ENCODE data around the gene NDE1. TPM values are rescaled to one million over a fixed set of nuclear protein-coding genes. Genes with fewer than 3 reads are reported as not detected.

NDE1 gene
- total and polyA plus RNA-seq, 2 donors (not counting 3 experiments of a cell fraction or from before 2014, with no cell fraction given), result 28.0 to 90.2 TPM

DNA sequence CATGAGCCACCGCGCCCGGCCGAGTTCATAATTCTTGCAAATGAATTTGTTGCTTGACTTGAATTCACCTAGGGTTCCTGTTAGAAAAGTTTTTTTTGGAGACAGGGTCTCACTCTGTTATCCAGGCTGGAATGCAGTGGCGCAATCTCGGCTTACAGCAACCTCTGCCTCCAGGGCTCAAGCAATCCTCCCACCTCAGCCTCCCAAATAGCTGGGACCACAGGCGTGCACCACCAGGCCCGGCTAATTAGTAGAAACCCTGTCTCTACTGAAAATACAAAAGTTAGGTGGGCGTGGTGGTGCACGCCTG lies 107.0 kb downstream of the NDE1 start:
- Histone ChIP-seq H3K4me2 (ENCODE audit: insufficient read depth, low read length) (no peak overlapping the region), H3K4me3 (replicated peaks in 1 of 3; ENCODE audit: insufficient read depth in 1 of 3, low read depth in 1 of 3, low read length in 3 of 3) (no peak overlapping the region), H3K27ac (ENCODE audit: insufficient read depth, low read depth, low read length) (no peak overlapping the region), H3K9me3 (replicated peaks; ENCODE audit: control insufficient read depth, insufficient read depth, low read length) (no peaks in the 10 kb centered on the region), H3K4me1 (ENCODE audit: control insufficient read depth, extremely low read depth, insufficient read depth, low read length) (no peaks in the 10 kb centered on the region), H3K36me3 (ENCODE audit: control insufficient read depth in 2 of 2, extremely low read depth in 1 of 2, insufficient read depth in 2 of 2, low read length in 2 of 2) (no peaks in the 10 kb centered on the region), H3K27me3 (ENCODE audit: control insufficient read depth in 2 of 2, insufficient read depth in 2 of 2, low read length in 2 of 2) (no peaks in the 10 kb centered on the region), H3K79me2 (ENCODE audit: control insufficient read depth, insufficient read depth, low read length) (no peaks in the 10 kb centered on the region), H3K9me1 (replicated peaks; ENCODE audit: control insufficient read depth, extremely low read depth, insufficient read depth, low read length) (no peaks in the 10 kb centered on the region), H4K20me1 (replicated peaks; ENCODE audit: control insufficient read depth, extremely low read depth, insufficient read depth, low read length) (no peaks in the 10 kb centered on the region), H2AFZ (ENCODE audit: low read depth, low read length) (no peak overlapping the region), H3K9ac (replicated peaks; ENCODE audit: extremely low read depth, insufficient read depth, low read length) (no peak overlapping the region)
- DNase-seq (ENCODE audit: low read depth, low spot score), result no peak
- FAIRE-seq, result no peak
- BruUV-seq (replicated peaks), result no TSS peak
- intact Hi-C loops (cut with micrococcal nuclease), result loop anchor here (2.0 kb wide), 1 partner anchor 322 kb away; the partner anchor contains the start of gene BMERB1
- dilution Hi-C loops (cut with MboI; ENCODE audit: extremely low pct_ligation_motif_present, low sequenced_read_pairs), result no loop called here
- ChIA-PET CTCF (interaction anchor here (0.7 to 1.7 kb wide), 8 partner anchors 9 to 329 kb away, joined by 3 to 6 read pairs (median 4); no protein-coding TSS in a partner anchor), POLR2A (no interaction called here)
- TF ChIP-seq POLR2AphosphoS5 (IDR thresholded peaks at IDR 0.05; ENCODE audit: insufficient read depth, low read depth, low read length), result no peak
- TF ChIP-seq, protein P1, sequence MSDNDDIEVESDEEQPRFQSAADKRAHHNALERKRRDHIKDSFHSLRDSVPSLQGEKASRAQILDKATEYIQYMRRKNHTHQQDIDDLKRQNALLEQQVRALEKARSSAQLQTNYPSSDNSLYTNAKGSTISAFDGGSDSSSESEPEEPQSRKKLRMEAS (IDR thresholded peaks at IDR 0.05; ENCODE audit: insufficient read depth, insufficient read length), result no peak
- no peak for TF ChIP-seq GATA2 (IDR thresholded peaks at IDR 0.05; ENCODE audit: insufficient read depth, insufficient read length, low read depth, low read length)
- no peak for TF ChIP-seq JUN (IDR thresholded peaks at IDR 0.05; ENCODE audit: borderline replicate concordance, insufficient read depth, insufficient read length, low read depth)

DNA sequence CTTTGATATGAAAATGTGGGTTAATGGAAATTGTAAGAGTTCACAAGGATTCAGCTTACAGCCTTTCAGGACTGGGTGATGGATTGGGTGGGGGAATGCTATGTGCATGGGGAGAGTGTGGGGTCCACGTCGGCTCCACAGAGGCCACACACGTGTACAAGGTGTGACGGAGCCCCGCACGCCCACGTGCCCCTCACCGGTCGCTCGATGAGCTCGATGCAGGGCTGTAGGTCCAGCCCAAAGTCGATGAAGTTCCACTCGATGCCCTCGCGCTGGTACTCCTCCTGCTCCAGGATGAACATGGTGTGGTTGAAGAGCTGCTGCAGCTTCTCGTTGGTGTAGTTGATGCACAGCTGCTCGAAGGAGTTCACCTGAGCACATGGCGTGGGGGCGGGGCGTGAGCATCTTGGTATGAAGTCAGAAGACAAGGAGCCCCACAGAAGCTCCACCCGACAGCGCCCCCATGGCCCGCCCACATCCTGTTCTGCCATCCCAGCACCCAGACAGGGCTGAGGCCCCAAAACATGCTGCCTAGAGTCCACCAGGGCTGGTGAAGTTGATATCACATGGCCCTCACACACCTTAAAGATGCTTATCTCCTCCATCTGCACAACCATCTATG lies 107.7 kb downstream of the NDE1 start:
- dilution Hi-C loops (cut with MboI; ENCODE audit: extremely low pct_ligation_motif_present, low sequenced_read_pairs), result no loop called here

More for the DNA sequence above, 107.7 kb downstream of the NDE1 start:
- no peaks in the 10 kb centered on the region for H4K20me1 ChIP-seq (replicated peaks; ENCODE audit: control insufficient read depth, extremely low read depth, insufficient read depth, low read length)
- FAIRE-seq (no peak), DNase-seq (ENCODE audit: low read depth, low spot score) (no peak)
- H3K9me1 ChIP-seq (replicated peaks; ENCODE audit: control insufficient read depth, extremely low read depth, insufficient read depth, low read length), result no peaks in the 10 kb centered on the region
- H3K27me3 ChIP-seq (ENCODE audit: control insufficient read depth in 2 of 2, insufficient read depth in 2 of 2, low read length in 2 of 2), result no peaks in the 10 kb centered on the region
- intact Hi-C loops (cut with micrococcal nuclease), result loop anchor here (2.0 kb wide), 1 partner anchor 323 kb away; the partner anchor contains the start of gene BMERB1
- ChIA-PET POLR2A (interaction anchor here (0.7 kb wide), 1 partner anchor 40 kb away, joined by 7 read pairs; no protein-coding TSS in a partner anchor), CTCF (interaction anchor here (1.3 to 1.7 kb wide), 2 partner anchors 8 to 64 kb away, joined by 4 to 6 read pairs; no protein-coding TSS in a partner anchor)
- no peak overlapping the region for H2AFZ ChIP-seq (ENCODE audit: low read depth, low read length)
- no peak overlapping the region for H3K27ac ChIP-seq (ENCODE audit: insufficient read depth, low read depth, low read length)
- H3K9me3 ChIP-seq (replicated peaks; ENCODE audit: control insufficient read depth, insufficient read depth, low read length), result no peaks in the 10 kb centered on the region
- no peak overlapping the region for H3K4me2 ChIP-seq (ENCODE audit: insufficient read depth, low read length)
- H3K4me1 ChIP-seq (ENCODE audit: control insufficient read depth, extremely low read depth, insufficient read depth, low read length), result no peaks in the 10 kb centered on the region
- TF ChIP-seq EZH2 (IDR thresholded peaks at IDR 0.05; ENCODE audit: borderline replicate concordance, low read depth, low read length, severe bottlenecking) (no peak), JUN (IDR thresholded peaks at IDR 0.05; ENCODE audit: borderline replicate concordance, insufficient read depth, insufficient read length, low read depth) (no peak), POLR2AphosphoS5 (IDR thresholded peaks at IDR 0.05; ENCODE audit: insufficient read depth, low read depth, low read length) (no peak), MYC (IDR thresholded peaks at IDR 0.05; ENCODE audit: low read depth, low read length) (no peak), GATA2 (IDR thresholded peaks at IDR 0.05; ENCODE audit: insufficient read depth, insufficient read length, low read depth, low read length) (no peak), FOS (IDR thresholded peaks at IDR 0.05; ENCODE audit: borderline replicate concordance, insufficient read depth, low read length) (no peak), POLR2A (IDR thresholded peaks at IDR 0.05; ENCODE audit: low read depth, low read length) (no peak)
- TF ChIP-seq, protein P1 (IDR thresholded peaks at IDR 0.05; ENCODE audit: insufficient read depth, insufficient read length), result no peak
- TF ChIP-seq, protein P2, sequence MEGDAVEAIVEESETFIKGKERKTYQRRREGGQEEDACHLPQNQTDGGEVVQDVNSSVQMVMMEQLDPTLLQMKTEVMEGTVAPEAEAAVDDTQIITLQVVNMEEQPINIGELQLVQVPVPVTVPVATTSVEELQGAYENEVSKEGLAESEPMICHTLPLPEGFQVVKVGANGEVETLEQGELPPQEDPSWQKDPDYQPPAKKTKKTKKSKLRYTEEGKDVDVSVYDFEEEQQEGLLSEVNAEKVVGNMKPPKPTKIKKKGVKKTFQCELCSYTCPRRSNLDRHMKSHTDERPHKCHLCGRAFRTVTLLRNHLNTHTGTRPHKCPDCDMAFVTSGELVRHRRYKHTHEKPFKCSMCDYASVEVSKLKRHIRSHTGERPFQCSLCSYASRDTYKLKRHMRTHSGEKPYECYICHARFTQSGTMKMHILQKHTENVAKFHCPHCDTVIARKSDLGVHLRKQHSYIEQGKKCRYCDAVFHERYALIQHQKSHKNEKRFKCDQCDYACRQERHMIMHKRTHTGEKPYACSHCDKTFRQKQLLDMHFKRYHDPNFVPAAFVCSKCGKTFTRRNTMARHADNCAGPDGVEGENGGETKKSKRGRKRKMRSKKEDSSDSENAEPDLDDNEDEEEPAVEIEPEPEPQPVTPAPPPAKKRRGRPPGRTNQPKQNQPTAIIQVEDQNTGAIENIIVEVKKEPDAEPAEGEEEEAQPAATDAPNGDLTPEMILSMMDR (IDR thresholded peaks at IDR 0.05; ENCODE audit: extremely low read depth in 1 of 2, insufficient read depth in 1 of 2, low read depth in 1 of 2, low read length in 2 of 2), result no peak
- no TSS peak for BruUV-seq (replicated peaks)
- H3K79me2 ChIP-seq (ENCODE audit: control insufficient read depth, insufficient read depth, low read length), result no peaks in the 10 kb centered on the region
- no peak overlapping the region for H3K9ac ChIP-seq (replicated peaks; ENCODE audit: extremely low read depth, insufficient read depth, low read length)
- H3K36me3 ChIP-seq (ENCODE audit: control insufficient read depth in 2 of 2, extremely low read depth in 1 of 2, insufficient read depth in 2 of 2, low read length in 2 of 2), result no peaks in the 10 kb centered on the region
- no peak overlapping the region for H3K4me3 ChIP-seq (replicated peaks in 1 of 3; ENCODE audit: insufficient read depth in 1 of 3, low read depth in 1 of 3, low read length in 3 of 3)

All from endothelial cell of umbilical vein (primary cell).